NCI-H460 (cell line): Measurements from ENCODE around the gene SNTG2. TPM values are rescaled to one million over a fixed set of nuclear protein-coding genes. Genes with fewer than 3 reads are reported as not detected.
"Not testable (repeated sequence)": the region's sequence is repeated elsewhere in the genome, so short reads cannot be mapped to it uniquely, and the experiment has no call there.

Experiments
- DNase-seq: peaks from one replicate; pipeline ENCODE4 v3.0.0-alpha.2; 2016; ENCODE audit warnings: low read depth; ENCODE audit errors: extremely low read depth
- total RNA-seq: library from RNA; depleted of rRNA; stranded (reverse); fragments of >200 nt; shearing (Covaris generic); gene quantifications from 2 replicates; pipeline ENCODE4 v1.2.3, GENCODE V29; 2014

Gene SNTG2
- total RNA-seq, 1 experiment from 2014 or later, result not detected

DNA sequence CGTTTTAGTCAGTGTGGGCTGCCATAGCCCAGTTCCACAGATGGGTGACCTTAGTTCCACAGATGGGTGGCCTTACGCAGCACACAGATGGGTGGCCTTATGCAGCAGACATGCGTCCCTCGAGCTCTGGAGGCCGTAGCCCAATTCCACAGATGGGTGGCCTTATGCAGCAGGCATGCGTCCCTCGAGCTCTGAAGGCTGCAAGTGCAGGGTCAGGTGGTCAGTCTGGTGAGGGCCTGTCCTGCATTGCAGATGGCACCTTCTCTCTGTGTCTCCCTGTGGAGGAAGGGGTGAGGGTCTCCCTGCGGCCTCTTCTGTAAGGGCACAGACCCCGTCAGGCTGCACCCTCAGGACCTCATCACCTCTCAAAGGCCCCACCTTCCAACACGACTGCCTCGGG, 273.1 kb downstream of the SNTG2 start:
- no peak for DNase-seq

- no peak for DNase-seq
These were observed 274.3 kb downstream of the SNTG2 start for GRCh38 chr2:1224901-1225300.

DNA sequence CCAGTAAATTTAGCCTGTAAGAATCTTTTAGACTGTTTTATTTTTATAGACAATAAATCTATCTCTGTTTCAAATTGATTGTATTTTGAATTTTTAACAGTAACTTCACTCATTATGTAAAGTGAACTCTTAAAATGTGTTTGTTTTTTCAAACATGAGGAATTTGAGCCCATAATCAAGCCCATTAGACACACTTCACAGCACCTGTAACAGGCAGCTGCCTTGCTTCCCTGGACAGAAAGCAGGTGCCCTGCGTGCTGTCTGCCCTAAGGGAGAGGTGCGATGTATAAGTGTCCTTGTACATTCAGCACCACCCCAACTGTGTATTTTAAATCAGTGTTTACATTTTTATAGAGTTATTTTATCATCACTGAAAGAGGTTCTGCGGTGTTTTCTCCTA, 276.1 kb downstream of the SNTG2 start:
- DNase-seq, result no peak

GRCh38 chr2:1227274-1227900, 276.7 kb downstream of the SNTG2 start:
- DNase-seq, result no peak

DNA sequence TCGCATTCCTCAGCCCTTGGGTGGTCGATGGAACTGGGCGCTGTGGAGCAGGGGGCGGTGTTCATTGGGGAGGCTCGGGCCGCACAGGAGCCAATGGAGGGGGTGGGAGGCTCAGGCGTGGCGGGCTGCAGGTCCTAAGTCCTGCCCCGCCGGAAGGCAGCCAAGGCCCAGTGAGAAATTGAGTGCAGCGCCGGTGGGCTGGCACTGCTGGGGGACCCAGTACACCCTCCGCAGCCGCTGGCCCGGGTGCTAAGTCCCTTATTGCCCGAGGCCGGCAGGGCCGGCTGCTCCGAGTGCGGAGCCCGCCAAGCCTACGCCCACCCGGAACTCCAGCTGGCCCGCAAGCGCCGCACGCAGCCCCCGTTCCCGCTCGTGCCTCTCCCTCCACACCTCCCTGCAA, 278.9 kb downstream of the SNTG2 start:
- not testable (repeated sequence) for DNase-seq

GRCh38 chr2:1230155-1230893, 279.7 kb downstream of the SNTG2 start:
- no peak for DNase-seq

DNA sequence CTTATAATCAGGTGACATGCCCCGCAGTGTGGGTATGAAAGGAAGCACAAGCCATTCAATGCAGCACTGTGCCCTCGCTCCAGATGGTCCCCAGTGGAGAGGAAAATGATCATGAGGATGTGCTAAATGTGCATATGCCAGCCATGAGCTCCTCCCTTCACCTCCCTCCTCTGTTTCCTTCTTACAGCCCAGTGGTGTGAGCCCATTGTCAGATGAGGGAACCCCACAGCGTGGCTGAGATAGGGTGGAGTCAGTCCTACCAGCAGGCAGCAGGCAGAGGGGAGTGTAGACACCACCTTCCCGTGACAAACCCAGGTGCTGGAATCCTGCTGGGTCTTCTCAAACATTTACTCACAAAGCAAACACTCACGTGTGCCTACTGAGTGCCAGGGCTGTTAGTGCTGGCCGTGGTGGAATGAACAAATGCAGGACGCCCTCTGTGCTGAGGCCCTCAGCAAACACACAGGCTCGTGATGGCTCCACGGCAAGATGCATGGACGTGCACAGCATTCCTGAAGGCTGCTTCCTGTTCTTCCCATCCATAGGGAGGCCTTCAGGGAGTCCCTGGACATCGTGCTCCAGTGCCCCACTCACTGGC, 280.9 kb downstream of the SNTG2 start:
- DNase-seq, result no peak

DNA sequence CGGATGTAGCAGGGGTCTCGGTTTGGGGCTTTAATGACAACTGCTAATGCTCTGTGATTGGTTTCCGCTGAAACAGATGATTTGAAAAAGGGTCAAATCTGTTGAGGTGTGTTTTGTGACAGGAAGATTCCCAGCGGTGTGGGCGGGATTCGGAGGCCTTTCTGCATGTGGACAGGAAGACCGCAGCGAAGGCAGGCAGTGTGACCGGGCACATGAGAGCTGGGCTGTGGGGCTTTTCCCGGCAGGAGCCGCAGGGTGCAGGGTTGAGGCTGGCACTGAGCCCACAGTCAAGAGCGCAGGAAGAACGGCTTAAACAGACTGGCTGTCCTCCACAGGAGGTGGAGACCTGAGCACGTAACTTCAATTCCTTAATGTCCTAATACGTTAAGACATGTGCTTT, 282.6 kb downstream of the SNTG2 start:
- DNase-seq, result no peak

DNA sequence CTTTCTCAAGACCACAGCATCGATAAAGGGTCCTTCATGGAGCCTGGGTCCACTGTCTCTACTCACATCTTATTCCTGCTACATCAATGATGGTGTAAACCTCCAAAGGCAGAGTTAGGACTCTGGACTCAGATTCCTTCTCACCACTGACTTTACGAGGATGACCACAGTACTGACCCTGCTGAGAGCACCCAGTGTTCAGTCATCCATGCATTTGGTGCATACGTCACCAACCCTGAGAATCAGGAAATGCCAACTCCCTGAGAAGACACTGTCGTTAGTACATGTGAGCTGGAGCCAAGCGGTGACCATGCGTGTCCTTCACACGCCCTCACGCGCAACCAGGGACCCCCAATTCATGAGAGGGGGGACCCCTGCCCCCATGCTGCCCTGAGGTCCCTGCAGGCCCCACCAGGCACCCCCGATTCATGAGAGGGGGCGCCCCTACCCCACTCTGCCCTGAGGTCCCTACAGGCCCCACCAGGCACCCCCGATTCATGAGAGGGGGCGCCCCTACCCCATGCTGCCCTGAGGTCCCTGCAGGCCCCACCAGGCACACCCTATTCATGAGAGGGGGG, 284.2 kb downstream of the SNTG2 start:
- no peak for DNase-seq

GRCh38 chr2:1235806-1236205, 285.2 kb downstream of the SNTG2 start:
- no peak for DNase-seq

DNA sequence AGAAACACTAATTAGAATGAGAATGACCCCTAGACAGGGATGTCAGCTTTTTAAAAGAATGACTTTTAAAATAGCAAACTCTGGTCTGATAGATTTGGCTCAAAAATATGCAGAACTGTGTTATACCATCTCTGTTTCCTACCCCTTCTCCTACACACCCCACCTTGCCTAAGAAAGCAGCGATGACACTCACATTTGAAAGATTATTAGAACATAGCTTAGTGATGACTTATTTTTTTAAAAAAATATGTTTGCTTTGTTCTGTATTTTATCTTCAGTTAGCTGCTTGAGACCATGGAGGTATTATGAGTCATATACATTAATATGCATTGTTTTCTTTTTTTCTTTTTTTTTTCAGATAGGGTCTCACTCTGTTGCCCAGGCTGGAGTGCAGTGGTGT, 286.0 kb downstream of the SNTG2 start:
- no peak for DNase-seq

GRCh38 chr2:1237783-1238182, 287.1 kb downstream of the SNTG2 start:
- DNase-seq, result no peak

GRCh38 chr2:1238598-1239138, 288.0 kb downstream of the SNTG2 start:
- DNase-seq, result no peak

GRCh38 chr2:1245193-1245592, 294.5 kb downstream of the SNTG2 start:
- no peak for DNase-seq

DNA sequence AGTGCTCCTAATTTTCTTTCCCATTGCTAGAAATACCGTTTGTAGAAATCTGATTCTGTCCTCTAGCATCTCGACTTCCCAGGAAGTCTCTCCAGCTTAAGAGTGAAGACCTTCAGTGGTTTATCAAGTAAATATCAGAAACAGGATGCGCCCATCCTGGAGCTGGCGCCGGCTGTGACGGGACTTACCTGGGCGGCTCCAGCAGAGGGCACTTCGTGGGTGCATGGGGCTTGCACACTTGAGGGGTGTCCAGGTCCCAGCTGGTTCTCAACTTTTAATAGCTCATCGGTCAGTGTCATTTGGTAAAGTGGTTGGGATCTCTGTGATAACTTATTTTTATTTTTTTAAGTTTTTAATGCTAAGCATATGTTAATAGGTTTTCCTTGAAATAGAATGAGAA, 295.6 kb downstream of the SNTG2 start:
- DNase-seq, result no peak

GRCh38 chr2:1246991-1247390, 296.3 kb downstream of the SNTG2 start:
- no peak for DNase-seq

DNA sequence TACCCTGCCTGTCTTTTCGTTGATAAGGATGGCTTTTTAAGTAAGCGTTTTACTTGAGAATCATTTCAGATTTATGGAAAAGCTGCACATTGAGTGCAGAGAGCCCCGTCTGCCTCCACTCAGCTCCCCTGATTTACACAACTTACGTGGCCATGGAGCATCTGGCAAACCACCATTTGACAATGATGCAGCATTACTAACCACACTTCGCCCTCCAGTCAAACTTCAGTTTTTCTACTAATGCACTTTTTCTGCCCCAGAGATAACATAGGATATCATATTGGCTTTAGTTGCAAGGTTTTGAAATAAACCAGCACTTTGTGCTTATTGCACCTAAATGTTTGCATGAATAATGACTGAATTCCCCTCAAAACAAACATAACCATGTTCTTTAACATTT, 297.5 kb downstream of the SNTG2 start:
- no peak for DNase-seq

- DNase-seq, result no peak
These were observed 299.4 kb downstream of the SNTG2 start for GRCh38 chr2:1249897-1250687.

DNA sequence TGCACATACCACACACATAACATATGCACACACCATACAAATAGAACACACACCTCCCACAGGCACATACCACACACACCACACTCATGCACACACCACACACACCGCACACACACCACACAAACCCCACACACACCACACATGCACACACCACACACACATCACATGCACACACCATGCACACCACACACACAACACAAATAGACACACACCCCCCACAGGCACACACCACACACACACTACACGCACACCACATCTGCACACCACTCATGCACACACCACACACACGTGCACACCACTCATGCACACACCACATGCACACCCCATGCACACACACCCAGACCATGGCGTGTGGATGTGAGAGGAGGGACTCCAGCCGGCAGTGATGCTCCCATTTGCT, 300.9 kb downstream of the SNTG2 start:
- DNase-seq, result no peak

DNA sequence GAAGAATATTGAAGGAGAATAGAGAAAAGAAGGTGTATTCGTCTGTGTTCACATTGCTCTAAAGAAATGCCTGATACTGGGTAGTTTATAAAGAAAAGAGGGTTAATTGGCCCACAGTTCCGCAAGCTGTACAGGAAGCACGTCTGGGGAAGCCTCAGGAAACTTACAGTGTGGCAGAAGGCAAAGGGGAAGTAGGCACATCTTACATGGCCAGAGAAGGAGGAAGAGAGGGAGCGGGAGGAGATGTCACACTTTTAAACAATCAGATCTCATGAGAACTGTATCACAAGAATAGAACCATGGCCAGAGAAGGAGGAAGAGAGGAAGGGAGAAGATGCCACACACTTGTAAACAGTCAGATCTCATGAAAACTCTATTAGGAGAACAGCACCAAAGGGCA, 303.0 kb downstream of the SNTG2 start:
- no peak for DNase-seq
